Measurements from ENCODE around the gene FNIP1.

The FNIP1 gene

DNA sequence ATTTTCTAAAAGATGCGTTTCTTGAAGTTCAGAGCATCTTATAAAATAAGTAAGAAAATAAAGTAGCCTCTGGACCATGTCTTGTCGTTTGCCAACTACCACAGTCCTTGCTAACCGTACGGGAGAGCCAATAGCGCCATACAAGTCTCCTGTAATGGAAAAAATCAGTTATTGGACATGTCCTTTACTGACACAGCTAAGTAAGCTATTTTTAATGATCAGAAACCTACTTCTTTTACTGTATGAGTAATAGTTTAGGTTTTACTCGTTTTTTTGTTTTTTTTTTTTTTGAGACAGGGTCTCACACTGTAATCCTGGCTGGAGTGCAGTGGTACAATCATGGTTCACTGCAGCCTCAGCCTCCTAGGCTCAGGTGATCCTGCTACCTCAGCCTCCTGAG, 124.0 kb downstream of the FNIP1 start:
- no peak overlapping the region for H3K4me3 Mint-ChIP-seq
- H3K9me3 Mint-ChIP-seq, result no peaks in the 10 kb centered on the region
- H3K36me3 Mint-ChIP-seq (ENCODE audit: low read depth), result peaks cover 67% of the 10 kb centered on the region
- peaks cover 13% of the 10 kb centered on the region for H3K4me1 Mint-ChIP-seq
- H3K27ac Mint-ChIP-seq, result peak overlapping the region; percentile 96
- TF ChIP-seq, protein P1, sequence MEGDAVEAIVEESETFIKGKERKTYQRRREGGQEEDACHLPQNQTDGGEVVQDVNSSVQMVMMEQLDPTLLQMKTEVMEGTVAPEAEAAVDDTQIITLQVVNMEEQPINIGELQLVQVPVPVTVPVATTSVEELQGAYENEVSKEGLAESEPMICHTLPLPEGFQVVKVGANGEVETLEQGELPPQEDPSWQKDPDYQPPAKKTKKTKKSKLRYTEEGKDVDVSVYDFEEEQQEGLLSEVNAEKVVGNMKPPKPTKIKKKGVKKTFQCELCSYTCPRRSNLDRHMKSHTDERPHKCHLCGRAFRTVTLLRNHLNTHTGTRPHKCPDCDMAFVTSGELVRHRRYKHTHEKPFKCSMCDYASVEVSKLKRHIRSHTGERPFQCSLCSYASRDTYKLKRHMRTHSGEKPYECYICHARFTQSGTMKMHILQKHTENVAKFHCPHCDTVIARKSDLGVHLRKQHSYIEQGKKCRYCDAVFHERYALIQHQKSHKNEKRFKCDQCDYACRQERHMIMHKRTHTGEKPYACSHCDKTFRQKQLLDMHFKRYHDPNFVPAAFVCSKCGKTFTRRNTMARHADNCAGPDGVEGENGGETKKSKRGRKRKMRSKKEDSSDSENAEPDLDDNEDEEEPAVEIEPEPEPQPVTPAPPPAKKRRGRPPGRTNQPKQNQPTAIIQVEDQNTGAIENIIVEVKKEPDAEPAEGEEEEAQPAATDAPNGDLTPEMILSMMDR (IDR thresholded peaks at IDR 0.05), result no peak
- H3K27me3 Mint-ChIP-seq (ENCODE audit: low read depth, poor library complexity), result no peaks in the 10 kb centered on the region
- no peak for DNase-seq

DNA sequence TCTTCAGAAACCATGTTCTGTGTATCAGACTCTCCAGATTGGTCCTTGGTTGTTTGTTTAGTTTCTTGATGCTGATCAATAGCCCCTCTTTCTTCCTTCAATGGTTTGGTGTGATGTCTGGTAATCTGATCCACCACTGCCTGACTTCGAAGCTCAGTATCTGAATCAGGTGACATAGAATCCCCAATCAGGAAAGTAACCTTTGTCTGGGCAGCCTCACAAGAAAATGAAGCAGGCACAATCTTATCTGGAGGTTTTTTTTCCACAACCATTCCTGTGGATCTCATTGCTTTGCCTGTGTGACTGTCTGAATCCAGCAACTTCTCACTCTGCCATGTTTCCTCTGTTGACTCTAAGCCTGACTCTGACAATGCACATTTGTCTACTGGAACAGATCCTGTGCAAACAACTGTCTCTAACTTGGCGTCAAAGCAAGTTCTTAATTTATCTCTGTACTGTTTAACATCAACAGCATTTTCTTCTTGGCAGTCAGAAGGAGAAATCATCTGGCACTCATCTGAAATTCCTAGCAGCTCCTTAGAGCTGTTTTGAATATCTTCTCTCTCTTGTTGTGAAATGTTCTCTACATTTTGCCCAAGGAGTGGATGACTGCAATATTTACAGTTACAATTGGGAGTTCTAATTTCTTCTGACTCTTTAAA, 124.7 kb downstream of the FNIP1 start:
- peak overlapping the region; percentile 7 for H3K4me3 Mint-ChIP-seq

DNA sequence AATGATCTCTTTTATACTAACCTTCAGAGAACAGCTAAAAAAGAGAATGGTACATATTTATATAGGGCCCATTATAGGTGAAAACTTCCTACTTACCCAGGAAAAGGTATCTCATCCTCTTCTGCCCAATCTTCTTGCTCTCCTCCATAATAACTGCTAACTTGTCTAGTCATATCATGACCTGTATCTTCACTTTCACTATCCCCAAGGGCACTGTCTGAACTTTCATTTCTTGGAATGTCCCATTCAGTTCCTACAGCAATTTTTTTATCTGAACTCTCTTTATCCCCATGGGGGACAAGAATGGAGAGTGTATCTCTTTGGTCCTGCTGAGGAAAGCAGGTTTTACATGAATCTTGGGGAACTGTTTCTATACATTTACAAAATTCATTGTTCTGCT, 125.4 kb downstream of the FNIP1 start:
- Mint-ChIP-seq H3K36me3 (ENCODE audit: low read depth) (peaks cover 66% of the 10 kb centered on the region), H3K27ac (peak overlapping the region; percentile 19), H3K4me1 (peaks cover 13% of the 10 kb centered on the region), H3K27me3 (ENCODE audit: low read depth, poor library complexity) (no peaks in the 10 kb centered on the region), H3K9me3 (no peaks in the 10 kb centered on the region), H3K4me3 (no peak overlapping the region)
- TF ChIP-seq, protein P1 (IDR thresholded peaks at IDR 0.05), result no peak
- DNase-seq, result no peak

More for the DNA sequence above, 124.7 kb downstream of the FNIP1 start:
- Mint-ChIP-seq H3K9me3 (no peaks in the 10 kb centered on the region), H3K27me3 (ENCODE audit: low read depth, poor library complexity) (no peaks in the 10 kb centered on the region), H3K36me3 (ENCODE audit: low read depth) (peaks cover 66% of the 10 kb centered on the region), H3K4me1 (peaks cover 13% of the 10 kb centered on the region), H3K27ac (peak overlapping the region; percentile 96)
- DNase-seq, result no peak
- TF ChIP-seq, protein P1 (IDR thresholded peaks at IDR 0.05), result no peak

DNA sequence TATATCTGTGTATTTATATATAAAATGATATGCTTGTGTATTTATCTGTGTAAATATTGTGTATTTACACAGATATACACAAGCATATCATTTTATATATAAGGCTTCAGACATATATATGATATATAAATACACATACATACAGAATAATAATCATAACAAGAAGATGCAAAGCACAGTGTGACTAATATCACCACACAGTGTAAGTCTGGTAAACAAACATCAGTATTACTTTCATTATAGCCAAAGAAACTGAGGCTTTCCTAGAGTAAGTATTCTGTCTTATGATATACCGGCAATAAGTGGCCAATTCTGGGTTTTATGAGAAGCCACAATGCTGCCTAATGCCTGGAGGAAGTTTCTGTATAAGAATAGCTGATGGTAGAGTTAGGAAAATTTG, 131.9 kb downstream of the FNIP1 start:
- H3K9me3 Mint-ChIP-seq, result no peaks in the 10 kb centered on the region
- no peak overlapping the region for H3K27ac Mint-ChIP-seq
- DNase-seq, result no peak
- H3K4me3 Mint-ChIP-seq, result no peak overlapping the region
- H3K36me3 Mint-ChIP-seq (ENCODE audit: low read depth), result peaks cover 66% of the 10 kb centered on the region
- H3K27me3 Mint-ChIP-seq (ENCODE audit: low read depth, poor library complexity), result no peaks in the 10 kb centered on the region
- H3K4me1 Mint-ChIP-seq, result no peaks in the 10 kb centered on the region
- TF ChIP-seq, protein P1 (IDR thresholded peaks at IDR 0.05), result no peak

DNA sequence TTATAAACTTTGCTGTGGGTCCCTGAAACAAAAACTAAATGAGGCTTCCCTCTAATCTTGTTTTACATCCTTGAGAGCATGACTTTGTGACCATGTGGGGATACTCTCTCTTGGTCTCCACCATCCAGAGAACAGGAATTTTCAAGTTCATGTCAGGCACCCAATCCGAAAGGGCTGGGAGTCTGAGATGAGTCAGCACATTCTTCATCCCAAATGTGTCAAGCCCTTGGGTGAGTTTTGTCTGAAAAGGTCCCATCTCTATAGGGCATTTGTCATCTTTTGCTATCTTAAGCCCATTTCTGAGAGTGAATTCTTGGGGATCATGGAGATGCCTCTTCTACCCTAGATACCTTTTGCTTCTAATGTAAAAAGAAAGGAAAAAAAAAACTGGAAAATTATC, 134.9 kb downstream of the FNIP1 start:
- no peak overlapping the region for H3K27ac Mint-ChIP-seq
- no peak for DNase-seq
- TF ChIP-seq, protein P1 (IDR thresholded peaks at IDR 0.05), result no peak
- H3K36me3 Mint-ChIP-seq (ENCODE audit: low read depth), result peaks cover 66% of the 10 kb centered on the region
- H3K4me3 Mint-ChIP-seq, result no peak overlapping the region
- H3K9me3 Mint-ChIP-seq, result no peaks in the 10 kb centered on the region
- H3K4me1 Mint-ChIP-seq, result no peaks in the 10 kb centered on the region
- no peaks in the 10 kb centered on the region for H3K27me3 Mint-ChIP-seq (ENCODE audit: low read depth, poor library complexity)

DNA sequence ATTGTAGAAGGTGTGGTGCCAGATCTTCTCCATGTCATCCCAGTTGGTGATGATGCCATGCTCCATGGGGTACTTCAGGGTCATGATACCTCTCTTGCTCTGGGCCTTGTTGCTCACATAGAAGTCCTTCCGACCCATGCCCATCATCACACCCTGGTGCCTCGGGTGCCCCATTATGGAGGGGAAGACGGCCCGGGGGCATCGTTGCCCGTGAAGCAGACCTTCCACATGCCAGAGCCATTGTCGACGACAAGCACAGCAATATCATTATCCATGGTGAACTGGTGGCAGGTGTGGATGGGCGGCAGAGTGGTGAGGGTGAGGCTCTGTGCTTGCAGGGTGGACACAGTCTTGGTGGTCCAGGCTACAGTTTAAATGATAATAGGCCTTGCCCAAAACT, 137.0 kb downstream of the FNIP1 start:
- Mint-ChIP-seq H3K9me3 (no peaks in the 10 kb centered on the region), H3K4me3 (no peak overlapping the region), H3K4me1 (no peaks in the 10 kb centered on the region), H3K36me3 (ENCODE audit: low read depth) (peaks cover 61% of the 10 kb centered on the region), H3K27ac (no peak overlapping the region), H3K27me3 (ENCODE audit: low read depth, poor library complexity) (no peaks in the 10 kb centered on the region)
- DNase-seq, result no peak
- TF ChIP-seq, protein P1 (IDR thresholded peaks at IDR 0.05), result no peak
